Measurements from ENCODE around the gene TRPT1.

- TF ChIP-seq, protein P1, sequence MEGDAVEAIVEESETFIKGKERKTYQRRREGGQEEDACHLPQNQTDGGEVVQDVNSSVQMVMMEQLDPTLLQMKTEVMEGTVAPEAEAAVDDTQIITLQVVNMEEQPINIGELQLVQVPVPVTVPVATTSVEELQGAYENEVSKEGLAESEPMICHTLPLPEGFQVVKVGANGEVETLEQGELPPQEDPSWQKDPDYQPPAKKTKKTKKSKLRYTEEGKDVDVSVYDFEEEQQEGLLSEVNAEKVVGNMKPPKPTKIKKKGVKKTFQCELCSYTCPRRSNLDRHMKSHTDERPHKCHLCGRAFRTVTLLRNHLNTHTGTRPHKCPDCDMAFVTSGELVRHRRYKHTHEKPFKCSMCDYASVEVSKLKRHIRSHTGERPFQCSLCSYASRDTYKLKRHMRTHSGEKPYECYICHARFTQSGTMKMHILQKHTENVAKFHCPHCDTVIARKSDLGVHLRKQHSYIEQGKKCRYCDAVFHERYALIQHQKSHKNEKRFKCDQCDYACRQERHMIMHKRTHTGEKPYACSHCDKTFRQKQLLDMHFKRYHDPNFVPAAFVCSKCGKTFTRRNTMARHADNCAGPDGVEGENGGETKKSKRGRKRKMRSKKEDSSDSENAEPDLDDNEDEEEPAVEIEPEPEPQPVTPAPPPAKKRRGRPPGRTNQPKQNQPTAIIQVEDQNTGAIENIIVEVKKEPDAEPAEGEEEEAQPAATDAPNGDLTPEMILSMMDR (conservative IDR thresholded peaks at IDR 0.05; ENCODE audit: low read length) = no peak
- TF ChIP-seq EZH2phosphoT487 (IDR thresholded peaks at IDR 0.05; ENCODE audit: borderline replicate concordance, low read depth, low read length) = no peak
Measured at GRCh38 chr11:64220271-64220670, 5.7 kb downstream of the TRPT1 start.
